H9 (cell line): ENCODE measurements around the gene CD2. TPM values are rescaled to one million over a fixed set of nuclear protein-coding genes. Genes with fewer than 3 reads are reported as not detected.

ENCODE experiments used
- DNase-seq: peaks from one replicate; pipeline ENCODE4 v3.0.0-alpha.2; 2017
- H2AFZ ChIP-seq: one replicate; pipeline ENCODE4 v1.6.1; 2013; ENCODE audit warnings: mild to moderate bottlenecking, low read length, control low read depth, moderate library complexity
- H2AK5ac ChIP-seq: 2 replicates; pipeline ENCODE4 v1.6.1; 2013; ENCODE audit warnings: low read length, control low read depth, mixed read lengths; ENCODE audit not compliant: insufficient read length
- H2BK120ac ChIP-seq: one replicate; pipeline ENCODE4 v1.6.1; 2013; ENCODE audit warnings: low read depth, mild to moderate bottlenecking, low read length, control low read depth, inconsistent platforms; ENCODE audit not compliant: poor library complexity, severe bottlenecking
- H2BK12ac ChIP-seq: 2 replicates; pipeline ENCODE4 v1.6.1; 2013; ENCODE audit warnings: low read length, control low read depth, mixed read lengths, low read depth; ENCODE audit not compliant: insufficient read length
- H2BK15ac ChIP-seq: 2 replicates; pipeline ENCODE4 v1.6.1; 2013; ENCODE audit warnings: low read depth, low read length, control low read depth
- H2BK20ac ChIP-seq: one replicate; pipeline ENCODE4 v1.6.1; 2013; ENCODE audit warnings: low read depth, mild to moderate bottlenecking, low read length, control low read depth, inconsistent platforms; ENCODE audit not compliant: poor library complexity, severe bottlenecking
- H2BK5ac ChIP-seq: 2 replicates; pipeline ENCODE4 v1.6.1; 2013; ENCODE audit warnings: low read length, control low read depth, mixed read lengths; ENCODE audit not compliant: insufficient read length
- H3K14ac ChIP-seq: 2 replicates; pipeline ENCODE4 v1.6.1; 2013; ENCODE audit warnings: low read length, control low read depth; ENCODE audit not compliant: insufficient read depth
- H3K18ac ChIP-seq: 2 replicates; pipeline ENCODE4 v1.6.1; 2013; ENCODE audit warnings: low read depth, mild to moderate bottlenecking, mixed read lengths, low read length, control low read depth; ENCODE audit not compliant: insufficient read length
- H3K23ac ChIP-seq: 2 replicates; pipeline ENCODE4 v1.6.1; 2013; ENCODE audit warnings: low read length, control low read depth, mixed read lengths, low read depth; ENCODE audit not compliant: insufficient read length
- H3K23me2 ChIP-seq: 2 replicates; pipeline ENCODE4 v1.6.1; 2013; ENCODE audit warnings: low read depth, mild to moderate bottlenecking, mixed read lengths, low read length, control low read depth; ENCODE audit not compliant: insufficient read length, poor library complexity, severe bottlenecking
- H3K27ac ChIP-seq: 2 replicates; pipeline ENCODE4 v1.5.1; 2013; ENCODE audit warnings: low read length, control low read depth, mixed read lengths, low read depth; ENCODE audit not compliant: insufficient read length
- H3K27me3 ChIP-seq: 2 replicates; pipeline ENCODE4 v1.6.1; 2013; ENCODE audit warnings: low read length, control low read depth, inconsistent platforms; ENCODE audit not compliant: insufficient read depth
- H3K4ac ChIP-seq: 2 replicates; pipeline ENCODE4 v1.6.1; 2013; ENCODE audit warnings: low read depth, mild to moderate bottlenecking, control low read depth, inconsistent platforms, low read length, moderate library complexity
- H3K4me1 ChIP-seq: 2 replicates; pipeline ENCODE4 v1.6.1; 2013; ENCODE audit warnings: low read length, control low read depth, inconsistent platforms; ENCODE audit not compliant: insufficient read depth
- H3K4me2 ChIP-seq: 2 replicates; pipeline ENCODE4 v1.6.1; 2013; ENCODE audit warnings: low read length, control low read depth, mixed read lengths; ENCODE audit not compliant: insufficient read length, insufficient read depth
- H3K56ac ChIP-seq: 2 replicates; pipeline ENCODE4 v1.6.1; 2013; ENCODE audit warnings: low read depth, mild to moderate bottlenecking, mixed read lengths, low read length, control low read depth; ENCODE audit not compliant: insufficient read length
- H3K79me1 ChIP-seq: 2 replicates; pipeline ENCODE4 v1.6.1; 2013; ENCODE audit warnings: low read depth, mild to moderate bottlenecking, moderate library complexity, low read length, control low read depth, inconsistent platforms; ENCODE audit not compliant: insufficient read depth, poor library complexity, severe bottlenecking
- H3K79me2 ChIP-seq: 2 replicates; pipeline ENCODE4 v1.6.1; 2013; ENCODE audit warnings: low read length, control low read depth, inconsistent platforms; ENCODE audit not compliant: insufficient read depth
- H3K9ac ChIP-seq: 2 replicates; pipeline ENCODE4 v1.6.1; 2013; ENCODE audit warnings: low read length, control low read depth, mixed read lengths; ENCODE audit not compliant: insufficient read length; ENCODE audit errors: extremely low read depth
- H3K9me3 ChIP-seq: one replicate; pipeline ENCODE4 v1.6.1; 2013; ENCODE audit warnings: low read depth, low read length, inconsistent platforms; ENCODE audit not compliant: control insufficient read depth
- H3T11ph ChIP-seq: one replicate; pipeline ENCODE4 v1.6.1; 2013; ENCODE audit warnings: mild to moderate bottlenecking, low read length, control low read depth, inconsistent platforms
- H4K20me1 ChIP-seq: one replicate; pipeline ENCODE4 v1.6.1; 2013; ENCODE audit not compliant: control insufficient read depth, insufficient read length, insufficient read depth
- H4K5ac ChIP-seq: 2 replicates; pipeline ENCODE4 v1.6.1; 2013; ENCODE audit warnings: low read depth, mild to moderate bottlenecking, mixed read lengths, low read length, control low read depth; ENCODE audit not compliant: insufficient read length
- H4K8ac ChIP-seq: replicated peaks from 2 replicates; pipeline ENCODE4 v1.6.1; 2013; ENCODE audit warnings: low read length, control low read depth, mixed read lengths, low read depth; ENCODE audit not compliant: insufficient read length
- H4K91ac ChIP-seq: 2 replicates; pipeline ENCODE4 v1.6.1; 2013; ENCODE audit warnings: low read depth, mild to moderate bottlenecking, moderate library complexity, mixed read lengths, low read length, control low read depth; ENCODE audit not compliant: insufficient read length
- H3K27ac Mint-ChIP-seq, 3 experiments: 2 replicates in 2 of 3; 3 replicates in 1 of 3; pipeline ENCODE4 v1.8.0; 2020 to 2021; ENCODE audit warnings: mixed read lengths in 3 of 3, mild to moderate bottlenecking in 1 of 3, moderate library complexity in 1 of 3
- H3K27me3 Mint-ChIP-seq: 2 replicates; pipeline ENCODE4 v1.8.0; 2021; ENCODE audit warnings: low read depth, mild to moderate bottlenecking, moderate library complexity, mixed read lengths
- H3K36me3 Mint-ChIP-seq, 3 experiments: 2 replicates in 2 of 3; 3 replicates in 1 of 3; pipeline ENCODE4 v1.8.0; 2020 to 2021; ENCODE audit warnings: low read depth in 3 of 3, mixed read lengths in 3 of 3; ENCODE audit not compliant: insufficient read depth in 1 of 3
- H3K4me1 Mint-ChIP-seq, 2 experiments: 2 replicates each; pipeline ENCODE4 v1.8.0; 2020; ENCODE audit warnings: mixed read lengths in 2 of 2
- H3K4me3 Mint-ChIP-seq, 2 experiments: 2 replicates in 1 of 2; 3 replicates in 1 of 2; pipeline ENCODE4 v1.8.0; 2020 to 2021; ENCODE audit warnings: mild to moderate bottlenecking in 2 of 2, mixed read lengths in 2 of 2, moderate library complexity in 1 of 2
- H3K9me3 Mint-ChIP-seq, 2 experiments: 2 replicates in 1 of 2; 3 replicates in 1 of 2; pipeline ENCODE4 v1.8.0; 2020; ENCODE audit warnings: mild to moderate bottlenecking in 2 of 2, mixed read lengths in 2 of 2, moderate library complexity in 1 of 2
- CTCF ChIP-seq: fragments of 200-600 bp; sonication (generic); conservative IDR thresholded peaks from 3 replicates; pipeline ENCODE4 v1.8.0; 2021; ENCODE audit warnings: antibody characterized with exemption, mild to moderate bottlenecking
- WGBS: extraction: QIAGEN DNeasy Blood & Tissue Kit; methylation state at CpG from one replicate; pipeline ENCODE4 v1.1.7; 2013; ENCODE audit warnings: missing lambda C conversion rate, low lambda C conversion rate, mixed read lengths; ENCODE audit not compliant: insufficient read length; ENCODE audit errors: extremely low coverage; 5-methylcytosine and 5-hydroxymethylcytosine counted together
- total RNA-seq: library from RNA; stranded (reverse); gene quantifications from 2 replicates; pipeline ENCODE4 v1.2.1, GENCODE V29; 2021

The CD2 gene
- total RNA-seq, 1 experiment from 2014 or later = not detected

GRCh38 chr1:116737855-116738321 lies 16.3 kb upstream of the CD2 start:
- H3K18ac ChIP-seq = no peak overlapping the region
- H2BK12ac ChIP-seq = no peak overlapping the region
- no peaks in the 10 kb centered on the region for H3K23me2 ChIP-seq
- no peaks in the 10 kb centered on the region for H4K20me1 ChIP-seq
- TF ChIP-seq CTCF = no peak
- H3K14ac ChIP-seq = no peak overlapping the region
- Mint-ChIP-seq H3K9me3 (peaks cover 7 to 12% of the 10 kb centered on the region in 2 experiments), H3K36me3 (peaks cover 1 to 8% (median 2%) of the 10 kb centered on the region in 3 experiments), H3K4me3 (no peak overlapping the region), H3K4me1 (no peaks in the 10 kb centered on the region; a peak in 1 of 4 replicates), H3K27ac (no peak overlapping the region; a peak in 1 of 7 replicates), H3K27me3 (peaks cover 3% of the 10 kb centered on the region)
- no peak overlapping the region for H3K4me2 ChIP-seq
- no peak overlapping the region for H2AK5ac ChIP-seq
- peaks cover 7% of the 10 kb centered on the region for H3K9me3 ChIP-seq
- no peak overlapping the region for H2BK20ac ChIP-seq
- no peak overlapping the region for H4K8ac ChIP-seq
- no peak overlapping the region for H4K5ac ChIP-seq
- DNase-seq = no peak
- H2BK5ac ChIP-seq = no peak overlapping the region
- H3K56ac ChIP-seq = no peak overlapping the region
- no peak overlapping the region for H3K4ac ChIP-seq
- H3K79me1 ChIP-seq = no peaks in the 10 kb centered on the region
- no peaks in the 10 kb centered on the region for H3K27me3 ChIP-seq
- no peaks in the 10 kb centered on the region for H3K4me1 ChIP-seq
- no peak overlapping the region for H4K91ac ChIP-seq
- no peak overlapping the region for H3K23ac ChIP-seq
- H3K79me2 ChIP-seq = no peaks in the 10 kb centered on the region
- no CpG with 5 or more reads among the region's 7 CpGs for WGBS
- no peak overlapping the region for H2AFZ ChIP-seq
- H3K27ac ChIP-seq = no peak overlapping the region
- H2BK120ac ChIP-seq = no peak overlapping the region
- H3T11ph ChIP-seq = no peak overlapping the region
- H2BK15ac ChIP-seq = no peak overlapping the region
- H3K9ac ChIP-seq = no peak overlapping the region
